SU-DHL-6 (cell line): ENCODE data around the gene SLC27A6.

Source experiments
- H2AFZ ChIP-seq: fragments of 200-600 bp; sonication (generic); 2 replicates; pipeline ENCODE4 v1.6.1; 2014; ENCODE audit warnings: low read depth, mild to moderate bottlenecking, moderate library complexity, mixed read lengths, antibody characterized with exemption, low read length; ENCODE audit not compliant: severe bottlenecking
- H3F3A ChIP-seq: fragments of 200-600 bp; shearing (Covaris generic); 2 replicates; pipeline ENCODE4 v1.6.0; 2016; ENCODE audit warnings: antibody characterized with exemption, mild to moderate bottlenecking; ENCODE audit not compliant: insufficient read depth
- H3K27ac ChIP-seq: fragments of 200-600 bp; sonication (generic); 2 replicates; pipeline ENCODE4 v1.5.1; 2016; ENCODE audit warnings: low read depth, mild to moderate bottlenecking, low read length, moderate library complexity, mixed read lengths
- H3K27me3 ChIP-seq: fragments of 200-600 bp; sonication (generic), shearing (Covaris generic); 2 replicates; pipeline ENCODE4 v1.6.0; 2014; ENCODE audit warnings: mild to moderate bottlenecking, low read length
- H3K36me3 ChIP-seq: fragments of 200-600 bp; sonication (generic); 2 replicates; pipeline ENCODE4 v1.6.1; 2014; ENCODE audit warnings: mild to moderate bottlenecking, low read length, mixed read lengths
- H3K4me2 ChIP-seq: fragments of 300-600, 200-600 bp; shearing (Covaris generic), sonication (generic); 2 replicates; pipeline ENCODE4 v1.6.0; 2014; ENCODE audit warnings: low read length, low read depth, mild to moderate bottlenecking; ENCODE audit not compliant: poor library complexity, severe bottlenecking
- H3K4me3 ChIP-seq: fragments of 200-600 bp; sonication (generic); 2 replicates; pipeline ENCODE4 v1.5.1; 2014; ENCODE audit warnings: antibody characterized with exemption, low read length, mild to moderate bottlenecking, mixed read lengths; ENCODE audit not compliant: insufficient read depth, poor library complexity, severe bottlenecking
- H3K79me2 ChIP-seq: fragments of 200-600 bp; sonication (generic); 2 replicates; pipeline ENCODE4 v1.6.1; 2014; ENCODE audit warnings: mild to moderate bottlenecking, low read length, moderate library complexity; ENCODE audit not compliant: insufficient read depth
- H3K9ac ChIP-seq: fragments of 200-600 bp; sonication (generic); 2 replicates; pipeline ENCODE4 v1.7.0; 2014; ENCODE audit warnings: mild to moderate bottlenecking, low read length
- H3K9me2 ChIP-seq: fragments of 200-600 bp; sonication (generic); replicated peaks from 2 replicates; pipeline ENCODE4 v1.6.1; 2014; ENCODE audit warnings: low read length; ENCODE audit not compliant: insufficient read depth
- H3K9me3 ChIP-seq: fragments of 200-600 bp; sonication (generic); 2 replicates; pipeline ENCODE4 v1.6.1; 2014; ENCODE audit warnings: low read length, mixed read lengths; ENCODE audit not compliant: insufficient read depth
- H4K20me1 ChIP-seq: fragments of 200-600 bp; sonication (generic); 2 replicates; pipeline ENCODE4 v1.6.1; 2014; ENCODE audit warnings: low read depth, mild to moderate bottlenecking, antibody characterized with exemption, low read length, moderate library complexity, mixed read lengths
- CTCF ChIP-seq: fragments of 200-600 bp; sonication (generic); IDR thresholded peaks from one replicate; pipeline ENCODE4 v1.5.1; 2017; ENCODE audit warnings: antibody characterized with exemption, mild to moderate bottlenecking, low read length, moderate library complexity; ENCODE audit not compliant: insufficient read depth, poor library complexity, severe bottlenecking
- EZH2phosphoT487 ChIP-seq: fragments of 200-600 bp; sonication (generic), shearing (Covaris generic); conservative IDR thresholded peaks from 2 replicates; pipeline ENCODE4 v1.6.1; 2018; ENCODE audit warnings: mild to moderate bottlenecking, antibody characterized with exemption, low read length, moderate library complexity, mixed read lengths

Gene SLC27A6

GRCh38 chr5:128973244-128973643 is 8.0 kb downstream of the SLC27A6 start:
- Histone ChIP-seq H3K9ac (no peak overlapping the region), H3K4me2 (no peak overlapping the region), H3K9me3 (no peaks in the 10 kb centered on the region), H3K27ac (no peak overlapping the region), H3K4me3 (no peak overlapping the region), H4K20me1 (no peaks in the 10 kb centered on the region), H3K27me3 (no peaks in the 10 kb centered on the region), H3K9me2 (no peaks in the 10 kb centered on the region), H3K36me3 (no peaks in the 10 kb centered on the region), H3F3A (no peaks in the 10 kb centered on the region), H3K79me2 (no peaks in the 10 kb centered on the region), H2AFZ (no peak overlapping the region)
- no peak for TF ChIP-seq CTCF
- TF ChIP-seq EZH2phosphoT487 = no peak

DNA sequence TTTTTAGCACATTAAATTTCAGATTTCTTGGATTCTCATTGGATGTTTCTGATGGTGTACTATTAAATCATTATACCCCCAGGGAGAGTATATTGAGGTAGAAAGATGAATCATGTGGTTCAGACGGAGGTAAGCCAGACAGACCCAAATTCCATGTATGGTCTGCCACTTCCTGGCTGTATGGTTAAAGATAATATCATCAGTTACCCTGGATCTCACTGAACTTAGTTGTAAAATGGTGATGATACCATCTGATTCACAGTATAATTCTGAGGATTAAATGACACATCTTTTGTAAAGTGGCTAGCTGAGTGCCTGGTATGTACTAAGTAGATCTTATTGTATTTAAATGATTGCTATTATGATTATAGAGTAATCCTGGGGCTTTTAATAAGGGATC is 9.3 kb downstream of the SLC27A6 start:
- Histone ChIP-seq H3F3A (no peaks in the 10 kb centered on the region), H3K27me3 (no peaks in the 10 kb centered on the region), H3K9me3 (no peaks in the 10 kb centered on the region), H4K20me1 (no peaks in the 10 kb centered on the region), H3K79me2 (no peaks in the 10 kb centered on the region), H3K4me3 (no peak overlapping the region), H3K36me3 (no peaks in the 10 kb centered on the region), H3K27ac (no peak overlapping the region), H3K4me2 (no peak overlapping the region), H3K9ac (no peak overlapping the region), H3K9me2 (no peaks in the 10 kb centered on the region), H2AFZ (no peak overlapping the region)
- TF ChIP-seq CTCF (no peak), EZH2phosphoT487 (no peak)

DNA sequence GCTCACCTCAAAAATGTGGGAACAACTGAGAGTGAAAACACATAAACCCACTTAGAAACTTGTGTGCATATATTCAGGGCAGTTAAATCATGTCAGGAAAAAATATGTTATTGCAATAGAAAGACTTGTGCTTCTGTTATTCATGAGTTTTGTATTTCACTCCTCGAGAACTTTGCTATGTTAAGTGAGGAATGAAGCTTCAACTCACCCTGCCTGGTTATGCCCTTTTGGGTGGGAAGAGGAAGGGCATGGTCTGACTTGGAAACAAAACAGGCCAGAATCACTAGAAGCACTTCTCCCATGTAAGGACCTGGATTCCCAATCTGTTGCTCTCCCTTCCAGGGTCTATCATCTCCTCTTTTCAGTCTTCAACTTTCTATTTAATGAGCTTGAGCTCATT is 14.5 kb downstream of the SLC27A6 start:
- Histone ChIP-seq H3K27me3 (no peaks in the 10 kb centered on the region), H3K4me2 (no peak overlapping the region), H3K9ac (no peak overlapping the region), H3K9me2 (no peaks in the 10 kb centered on the region), H2AFZ (no peak overlapping the region), H3F3A (no peaks in the 10 kb centered on the region), H4K20me1 (no peaks in the 10 kb centered on the region), H3K4me3 (no peak overlapping the region), H3K9me3 (no peaks in the 10 kb centered on the region), H3K79me2 (no peaks in the 10 kb centered on the region), H3K27ac (no peak overlapping the region), H3K36me3 (no peaks in the 10 kb centered on the region)
- TF ChIP-seq CTCF (no peak), EZH2phosphoT487 (no peak)

DNA sequence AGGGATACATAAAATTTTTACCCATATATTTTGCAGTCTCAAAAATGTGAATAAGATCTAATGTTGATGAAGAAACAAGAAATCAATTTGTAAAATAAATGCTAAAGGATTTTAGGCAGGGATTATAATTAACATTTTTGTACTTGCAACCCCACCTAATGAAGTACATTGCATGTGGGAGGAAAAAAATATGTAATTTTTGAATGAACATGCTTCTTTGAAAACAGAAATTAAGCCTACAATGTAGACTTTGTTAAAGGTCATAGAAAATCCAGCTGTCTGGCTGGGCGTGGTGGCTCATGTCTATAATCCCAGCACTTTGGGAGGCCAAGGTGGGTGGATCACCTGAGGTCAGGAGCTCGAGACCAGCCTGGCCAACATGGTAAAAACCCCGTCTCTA is 15.6 kb downstream of the SLC27A6 start:
- Histone ChIP-seq H3K79me2 (no peaks in the 10 kb centered on the region), H3K27ac (no peak overlapping the region), H3K4me3 (no peak overlapping the region), H3K36me3 (no peaks in the 10 kb centered on the region), H3K9me3 (no peaks in the 10 kb centered on the region), H3K27me3 (no peaks in the 10 kb centered on the region), H3K9ac (no peak overlapping the region), H2AFZ (no peak overlapping the region), H3K4me2 (no peak overlapping the region), H3K9me2 (no peaks in the 10 kb centered on the region), H3F3A (no peaks in the 10 kb centered on the region), H4K20me1 (no peaks in the 10 kb centered on the region)
- TF ChIP-seq EZH2phosphoT487 (no peak), CTCF (no peak)
